Measurements from ENCODE around the gene ENTREP3.

ENTREP3 gene

GRCh38 chr1:155197901-155198546 is 57.3 kb downstream of the ENTREP3 start:
- TF ChIP-seq CTCF (IDR thresholded peaks at IDR 0.05; ENCODE audit: unreplicated experiment in 3 of 3) = no peak
- Mint-ChIP-seq H3K27ac (no peak overlapping the region), H3K36me3 (ENCODE audit: low read depth) (peaks cover 18% of the 10 kb centered on the region), H3K4me1 (peaks cover 22% of the 10 kb centered on the region), H3K9me3 (no peaks in the 10 kb centered on the region), H3K27me3 (ENCODE audit: low read depth) (no peaks in the 10 kb centered on the region), H3K4me3 (peak overlapping the region; percentile 16 to 69 (median 21))

Data from nephron (organoid).